HUES64 (cell line): ENCODE measurements around the gene PAPOLG.
"Not testable (repeated sequence)": the region's sequence is repeated elsewhere in the genome, so short reads cannot be mapped to it uniquely, and the experiment has no call there.

Source experiments
- H3K27ac ChIP-seq: 2 replicates; pipeline ENCODE4 v1.7.0; 2013; ENCODE audit warnings: low read depth, low read length, inconsistent platforms
- H3K27me3 ChIP-seq: 2 replicates; pipeline ENCODE4 v1.6.1; 2013; ENCODE audit warnings: mild to moderate bottlenecking, low read length; ENCODE audit not compliant: insufficient read depth
- H3K36me3 ChIP-seq: 2 replicates; pipeline ENCODE4 v1.6.1; 2013; ENCODE audit warnings: mild to moderate bottlenecking, low read length; ENCODE audit not compliant: insufficient read depth
- H3K4me1 ChIP-seq: 2 replicates; pipeline ENCODE4 v1.6.1; 2013; ENCODE audit warnings: mild to moderate bottlenecking, low read length, moderate library complexity; ENCODE audit not compliant: insufficient read depth
- H3K4me3 ChIP-seq: 2 replicates; pipeline ENCODE4 v1.5.1; 2013; ENCODE audit warnings: mild to moderate bottlenecking, low read length, moderate library complexity
- H3K9ac ChIP-seq: 2 replicates; pipeline ENCODE4 v1.6.1; 2013; ENCODE audit warnings: mild to moderate bottlenecking, low read depth, low read length
- H3K9me3 ChIP-seq: 2 replicates; pipeline ENCODE4 v1.6.1; 2013; ENCODE audit warnings: low read depth, low read length; ENCODE audit not compliant: insufficient read depth
- WGBS: fragments of 150-250, 120-280 bp; methylation state at CpG from one replicate; pipeline ENCODE4 v1.1.7; 2013; ENCODE audit warnings: missing lambda C conversion rate; 5-methylcytosine and 5-hydroxymethylcytosine counted together

The PAPOLG gene

GRCh38 chr2:60811491-60812375 lies 55.7 kb downstream of the PAPOLG start:
- Histone ChIP-seq H3K4me3 (no peak overlapping the region), H3K9ac (no peak overlapping the region), H3K4me1 (peaks cover 5% of the 10 kb centered on the region), H3K36me3 (no peaks in the 10 kb centered on the region), H3K27ac (peak overlapping the region; percentile 38; the same call in 1 of the 2 replicates), H3K27me3 (no peaks in the 10 kb centered on the region), H3K9me3 (no peaks in the 10 kb centered on the region)
- 94% methylated on average over 13 of the region's 14 CpGs for WGBS

GRCh38 chr2:60817191-60817590 lies 61.1 kb downstream of the PAPOLG start:
- not testable (repeated sequence) for H3K36me3 ChIP-seq, H3K27me3 ChIP-seq, H3K4me1 ChIP-seq, H3K4me3 ChIP-seq, H3K27ac ChIP-seq, H3K9ac ChIP-seq, H3K9me3 ChIP-seq
- WGBS, result 91% methylated on average over 9 of the region's 9 CpGs

GRCh38 chr2:60818272-60818671 lies 62.2 kb downstream of the PAPOLG start:
- 83% methylated on average over 4 of the region's 4 CpGs for WGBS
- Histone ChIP-seq H3K27me3 (no peaks in the 10 kb centered on the region), H3K9me3 (no peaks in the 10 kb centered on the region), H3K36me3 (no peaks in the 10 kb centered on the region), H3K9ac (no peak overlapping the region), H3K4me1 (no peaks in the 10 kb centered on the region), H3K4me3 (no peak overlapping the region), H3K27ac (no peak overlapping the region)

- H3K27me3 ChIP-seq, result no peaks in the 10 kb centered on the region
- no peak overlapping the region for H3K27ac ChIP-seq
- no peak overlapping the region for H3K4me3 ChIP-seq
- H3K36me3 ChIP-seq, result no peaks in the 10 kb centered on the region
- no peaks in the 10 kb centered on the region for H3K9me3 ChIP-seq
- 85% methylated on average over 15 of the region's 15 CpGs for WGBS
- H3K4me1 ChIP-seq, result no peaks in the 10 kb centered on the region
- no peak overlapping the region for H3K9ac ChIP-seq
Observed at GRCh38 chr2:60819155-60819862, 63.2 kb downstream of the PAPOLG start.

GRCh38 chr2:60819936-60820335 lies 63.9 kb downstream of the PAPOLG start:
- Histone ChIP-seq H3K9ac (no peak overlapping the region), H3K4me1 (no peaks in the 10 kb centered on the region), H3K27ac (no peak overlapping the region), H3K27me3 (no peaks in the 10 kb centered on the region), H3K36me3 (no peaks in the 10 kb centered on the region), H3K9me3 (no peaks in the 10 kb centered on the region), H3K4me3 (no peak overlapping the region)
- WGBS, result 91% methylated on average over 13 of the region's 13 CpGs

- Histone ChIP-seq H3K9me3 (no peaks in the 10 kb centered on the region), H3K4me3 (no peak overlapping the region), H3K27ac (no peak overlapping the region), H3K4me1 (no peaks in the 10 kb centered on the region), H3K36me3 (no peaks in the 10 kb centered on the region), H3K27me3 (no peaks in the 10 kb centered on the region), H3K9ac (no peak overlapping the region)
- 94% methylated on average over 12 of the region's 12 CpGs for WGBS
Observed at GRCh38 chr2:60820416-60821132, 64.5 kb downstream of the PAPOLG start.

- Histone ChIP-seq H3K4me1 (no peaks in the 10 kb centered on the region), H3K9ac (no peak overlapping the region), H3K36me3 (no peaks in the 10 kb centered on the region), H3K27me3 (no peaks in the 10 kb centered on the region), H3K4me3 (no peak overlapping the region), H3K27ac (no peak overlapping the region), H3K9me3 (no peaks in the 10 kb centered on the region)
- 96% methylated on average over 3 of the region's 3 CpGs for WGBS
Observed at GRCh38 chr2:60821133-60821469, 65.0 kb downstream of the PAPOLG start.

GRCh38 chr2:60821587-60822302 lies 65.7 kb downstream of the PAPOLG start:
- H3K27me3 ChIP-seq, result no peaks in the 10 kb centered on the region
- H3K9me3 ChIP-seq, result no peaks in the 10 kb centered on the region
- no peak overlapping the region for H3K27ac ChIP-seq
- WGBS, result 98% methylated on average over 5 of the region's 6 CpGs
- no peak overlapping the region for H3K4me3 ChIP-seq
- H3K36me3 ChIP-seq, result no peaks in the 10 kb centered on the region
- H3K4me1 ChIP-seq, result no peaks in the 10 kb centered on the region
- no peak overlapping the region for H3K9ac ChIP-seq

GRCh38 chr2:60822987-60823386 lies 66.9 kb downstream of the PAPOLG start:
- WGBS, result 90% methylated on average over 4 of the region's 4 CpGs
- no peaks in the 10 kb centered on the region for H3K4me1 ChIP-seq
- H3K36me3 ChIP-seq, result no peaks in the 10 kb centered on the region
- H3K27ac ChIP-seq, result no peak overlapping the region
- no peaks in the 10 kb centered on the region for H3K27me3 ChIP-seq
- no peak overlapping the region for H3K4me3 ChIP-seq
- H3K9me3 ChIP-seq, result no peaks in the 10 kb centered on the region
- H3K9ac ChIP-seq, result no peak overlapping the region

- 87% methylated on average over 10 of the region's 10 CpGs for WGBS
- Histone ChIP-seq H3K27ac (no peak overlapping the region), H3K27me3 (no peaks in the 10 kb centered on the region), H3K4me1 (no peaks in the 10 kb centered on the region), H3K9ac (no peak overlapping the region), H3K36me3 (no peaks in the 10 kb centered on the region), H3K4me3 (no peak overlapping the region), H3K9me3 (no peaks in the 10 kb centered on the region)
Observed at GRCh38 chr2:60823694-60824305, 67.7 kb downstream of the PAPOLG start.
